HepG2 (cell line): ENCODE results near the gene GRB7. TPM values are rescaled to one million over a fixed set of nuclear protein-coding genes. Genes with fewer than 3 reads are reported as not detected.

Source experiments
- ATAC-seq: fragments of 200-7000 bp; cut with Tn5 transposase; 3 replicates; pipeline ENCODE4 v1.9.1; 2020; ENCODE audit warnings: mild to moderate bottlenecking, moderate library complexity
- BruUV-seq: library from RNA; stranded (reverse); fragments of 400-500 nt; replicated peaks from 2 replicates; lab custom pipeline; 2021; lab: Mats Ljungman, UMichigan
- CTCF ChIA-PET: fragments of 300-600 bp; formaldehyde crosslinking; extraction: SDS; loops from one replicate; lab custom pipeline; 2021; ENCODE audit warnings: low total read pairs, inconsistent platforms, low intra/inter-chr PET ratio; lab: Yijun Ruan, JAX
- POLR2A ChIA-PET: fragments of 350-600 bp; sonication (Branson Sonifier 250); formaldehyde crosslinking; loops from one replicate; lab custom pipeline; 2020; ENCODE audit warnings: antibody characterized with exemption, inconsistent platforms; lab: Yijun Ruan, JAX
- DNase-seq: peaks from one replicate; pipeline ENCODE4 v3.0.0-alpha.2; 2015; ENCODE audit warnings: low spot score
- FAIRE-seq: peaks from 3 replicates; lab custom pipeline; 2011; peaks lifted over from hg19 to GRCh38; lab: Jason Lieb, UNC
- H2AFZ ChIP-seq: one replicate; pipeline ENCODE4 v1.6.1; 2011; ENCODE audit warnings: low read length, inconsistent platforms
- H3K27ac ChIP-seq: fragments of 300-600 bp; 3 replicates; pipeline ENCODE4 v1.8.0; 2011; ENCODE audit warnings: mixed run types, mild to moderate bottlenecking, mixed read lengths, low read length, inconsistent platforms; ENCODE audit not compliant: insufficient read depth; ENCODE audit errors: extremely low read length
- H3K27me3 ChIP-seq, 2 experiments: fragments of 200-600 bp in 1 of 2; 2 replicates in 1 of 2; 3 replicates in 1 of 2; pipeline versions ENCODE4 v1.6.0 to v1.8.0; 2011; ENCODE audit warnings: low read length in 2 of 2, mild to moderate bottlenecking in 2 of 2, moderate library complexity in 2 of 2, inconsistent platforms in 1 of 2; ENCODE audit not compliant: insufficient read depth in 2 of 2, control insufficient read depth in 1 of 2
- H3K36me3 ChIP-seq, 2 experiments: fragments of 200-600 bp in 1 of 2; replicated peaks in 1 of 2; 2 replicates in 1 of 2; 3 replicates in 1 of 2; pipeline versions ENCODE4 v1.5.1 to v1.8.0; 2011; ENCODE audit warnings: low read length in 2 of 2, inconsistent platforms in 1 of 2; ENCODE audit not compliant: insufficient read depth in 2 of 2, control insufficient read depth in 1 of 2
- H3K4me1 ChIP-seq: 2 replicates; pipeline ENCODE4 v1.5.1; 2012; ENCODE audit warnings: low read length, inconsistent platforms; ENCODE audit not compliant: insufficient read depth
- H3K4me2 ChIP-seq: 2 replicates; pipeline ENCODE4 v1.6.0; 2011; ENCODE audit warnings: low read depth, low read length, inconsistent platforms
- H3K4me3 ChIP-seq, 3 experiments: fragments of 200-600 bp in 1 of 3; sonication (generic), shearing (Covaris generic) in 1 of 3; replicated peaks in 1 of 3; 2 replicates each; pipeline ENCODE4 v1.5.1; 2011 to 2016; ENCODE audit warnings: low read length in 3 of 3, inconsistent platforms in 2 of 3, low read depth in 2 of 3, mild to moderate bottlenecking in 2 of 3, control low read depth in 1 of 3, mixed read lengths in 1 of 3; ENCODE audit not compliant: insufficient read depth in 1 of 3
- H3K79me2 ChIP-seq: one replicate; pipeline ENCODE4 v1.6.1; 2011; ENCODE audit warnings: low read length, inconsistent platforms; ENCODE audit not compliant: insufficient read depth
- H3K9ac ChIP-seq: 2 replicates; pipeline ENCODE4 v1.6.0; 2011; ENCODE audit warnings: mild to moderate bottlenecking, low read depth, low read length, inconsistent platforms; ENCODE audit not compliant: insufficient read depth
- H3K9me3 ChIP-seq: 2 replicates; pipeline ENCODE4 v1.5.1; 2012; ENCODE audit warnings: mild to moderate bottlenecking, low read length
- H4K20me1 ChIP-seq: 2 replicates; pipeline ENCODE4 v1.6.0; 2011; ENCODE audit warnings: inconsistent platforms, mild to moderate bottlenecking, low read length, moderate library complexity; ENCODE audit not compliant: insufficient read depth
- AGO2 ChIP-seq: fragments of 200-400 bp; formaldehyde crosslinking; optimal IDR thresholded peaks from 2 replicates; pipeline ENCODE3; 2017; ENCODE audit warnings: mild to moderate bottlenecking, low read depth, low read length, moderate library complexity
- ATF1 ChIP-seq: IDR thresholded peaks from 2 replicates; pipeline ENCODE4 v1.6.1; 2016; ENCODE audit warnings: mild to moderate bottlenecking, control low read depth
- HIVEP1 ChIP-seq: sonication (generic); formaldehyde crosslinking; IDR thresholded peaks from 2 replicates; pipeline ENCODE4 v1.4.0; 2020; ENCODE audit warnings: mild to moderate bottlenecking, missing genetic modification reagents
- MTA1 ChIP-seq: sonication (generic); formaldehyde crosslinking; IDR thresholded peaks from 2 replicates; pipeline ENCODE4 v1.4.0; 2020; ENCODE audit warnings: missing genetic modification reagents, mild to moderate bottlenecking, borderline replicate concordance
- RBFOX2 ChIP-seq: fragments of 200-400 bp; formaldehyde crosslinking; IDR thresholded peaks from 2 replicates; pipeline ENCODE4 v1.6.1; 2017; ENCODE audit warnings: low read depth, mild to moderate bottlenecking, low read length
- ZBTB46 ChIP-seq: sonication (generic); formaldehyde crosslinking; IDR thresholded peaks from 2 replicates; pipeline ENCODE4 v1.4.0; 2020; ENCODE audit warnings: mild to moderate bottlenecking, missing genetic modification reagents, borderline replicate concordance
- ZKSCAN1 ChIP-seq: fragments of 150-350 bp; IDR thresholded peaks from 2 replicates; pipeline ENCODE4 v1.6.1; 2014; ENCODE audit warnings: low read length
- ZMAT5 ChIP-seq: sonication (generic); formaldehyde crosslinking; IDR thresholded peaks from 2 replicates; pipeline ENCODE4 v1.5.0; 2020; ENCODE audit warnings: mild to moderate bottlenecking, low read depth, missing genetic modification reagents, borderline replicate concordance
- WGBS: methylation state at CpG from one replicate; pipeline ENCODE4 v1.1.6; 2017; ENCODE audit warnings: low lambda C conversion rate; 5-methylcytosine and 5-hydroxymethylcytosine counted together
- in situ Hi-C: cut with HindIII; loops from 2 replicates; pipeline ENCODE4 v1.10.0; 2017; ENCODE audit warnings: low pct_unique_long_range_greater_than_20kb; ENCODE audit not compliant: extremely low pct_ligation_motif_present
- intact Hi-C: fragments of 100-400 bp; cut with micrococcal nuclease; formaldehyde crosslinking; loops from one replicate; pipeline ENCODE4 v1.10.0; 2022; ENCODE audit not compliant: unreplicated experiment
- polyA plus RNA-seq, 8 experiments: library from polyadenylated mRNA; depleted of rRNA in 3 of 8; stranded (reverse) in 7 of 8; unstranded in 1 of 8; fragments of >200 nt; fragmentation: Illumina TruSeq in 4 of 8; extraction: Trizol in 4 of 8; gene quantifications; 2 replicates each; pipeline versions ENCODE4 v1.2.1 to v1.2.3, GENCODE V29; 2011 to 2016; ENCODE audit warnings: low read depth in 4 of 8, missing spikeins in 1 of 8, mixed read lengths in 1 of 8; ENCODE audit not compliant: insufficient read depth in 1 of 8
- total RNA-seq, 5 experiments: library from RNA; depleted of rRNA; stranded (reverse); fragments of >200 nt; fragmentation: Illumina TruSeq; extraction: Trizol; gene quantifications; 2 replicates each; pipeline ENCODE4 v1.2.3, GENCODE V29; 2016; ENCODE audit warnings: low read depth in 1 of 5
- TF ChIP-seq, protein P1 (sequence below): sonication (generic); formaldehyde crosslinking; IDR thresholded peaks from 2 replicates; pipeline ENCODE4 v1.9.0; 2021; ENCODE audit warnings: missing genetic modification reagents, mild to moderate bottlenecking, borderline replicate concordance
- TF ChIP-seq, protein P2 (sequence below): sonication (generic); formaldehyde crosslinking; IDR thresholded peaks from 2 replicates; pipeline ENCODE4 v1.4.0; 2020; ENCODE audit warnings: mild to moderate bottlenecking, missing genetic modification reagents

The GRB7 gene
- total and polyA plus RNA-seq, 2 of the 13 experiments (the other 11 are each of a cell fraction or from before 2014, with no cell fraction given), result 60.2 to 77.7 TPM

DNA sequence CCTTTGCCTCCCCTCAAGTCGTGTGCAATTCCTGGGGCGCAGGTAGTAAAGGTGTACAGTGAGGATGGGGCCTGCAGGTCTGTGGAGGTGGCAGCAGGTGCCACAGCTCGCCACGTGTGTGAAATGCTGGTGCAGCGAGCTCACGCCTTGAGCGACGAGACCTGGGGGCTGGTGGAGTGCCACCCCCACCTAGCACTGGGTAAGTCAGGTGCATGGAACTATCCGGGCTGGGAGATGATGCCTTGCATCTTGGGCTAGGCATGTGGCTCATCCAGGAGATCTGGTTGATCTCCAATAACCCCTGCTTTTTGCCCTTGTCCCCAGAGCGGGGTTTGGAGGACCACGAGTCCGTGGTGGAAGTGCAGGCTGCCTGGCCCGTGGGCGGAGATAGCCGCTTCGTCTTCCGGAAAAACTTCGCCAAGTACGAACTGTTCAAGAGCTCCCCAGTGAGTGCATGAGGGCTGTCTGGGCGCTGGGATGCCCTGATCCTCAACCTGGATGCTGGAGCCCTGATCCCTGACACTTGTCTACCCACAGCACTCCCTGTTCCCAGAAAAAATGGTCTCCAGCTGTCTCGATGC lies 5.2 kb downstream of the GRB7 start:
- Histone ChIP-seq H3K4me3 (no peak overlapping the region), H3K4me2 (no peak overlapping the region), H2AFZ (no peak overlapping the region), H3K36me3 (peaks cover 43 to 52% of the 10 kb centered on the region in 2 experiments), H4K20me1 (peaks cover 7% of the 10 kb centered on the region; the same call in 1 of the 2 replicates), H3K79me2 (peaks cover 36% of the 10 kb centered on the region), H3K9ac (no peak overlapping the region), H3K9me3 (no peaks in the 10 kb centered on the region), H3K27me3 (no peaks in the 10 kb centered on the region; a peak in 1 of 5 replicates), H3K4me1 (peaks cover 24% of the 10 kb centered on the region), H3K27ac (no peak overlapping the region)
- WGBS, result 100% methylated on average over 20 of the region's 21 CpGs
- in situ Hi-C loops, result no loop called here
- no peak for FAIRE-seq
- intact Hi-C loops, result no loop called here
- CTCF ChIA-PET, result no interaction called here
- BruUV-seq, result no TSS peak
- POLR2A ChIA-PET, result no interaction called here
- no peak for DNase-seq
- no peak for ATAC-seq
- TF ChIP-seq, protein P1, sequence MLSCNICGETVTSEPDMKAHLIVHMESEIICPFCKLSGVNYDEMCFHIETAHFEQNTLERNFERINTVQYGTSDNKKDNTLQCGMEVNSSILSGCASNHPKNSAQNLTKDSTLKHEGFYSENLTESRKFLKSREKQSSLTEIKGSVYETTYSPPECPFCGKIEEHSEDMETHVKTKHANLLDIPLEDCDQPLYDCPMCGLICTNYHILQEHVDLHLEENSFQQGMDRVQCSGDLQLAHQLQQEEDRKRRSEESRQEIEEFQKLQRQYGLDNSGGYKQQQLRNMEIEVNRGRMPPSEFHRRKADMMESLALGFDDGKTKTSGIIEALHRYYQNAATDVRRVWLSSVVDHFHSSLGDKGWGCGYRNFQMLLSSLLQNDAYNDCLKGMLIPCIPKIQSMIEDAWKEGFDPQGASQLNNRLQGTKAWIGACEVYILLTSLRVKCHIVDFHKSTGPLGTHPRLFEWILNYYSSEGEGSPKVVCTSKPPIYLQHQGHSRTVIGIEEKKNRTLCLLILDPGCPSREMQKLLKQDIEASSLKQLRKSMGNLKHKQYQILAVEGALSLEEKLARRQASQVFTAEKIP, result no peak
- TF ChIP-seq ZMAT5 (CRISPR knock-in tag) (no peak), AGO2 (peak; percentile 61), HIVEP1 (CRISPR knock-in tag) (0 out of 2 replicates have a peak, but pooled peaks have one; percentile 37), RBFOX2 (peak; percentile 54; the same call in 1 of the 2 replicates), ZBTB46 (0 out of 2 replicates have a peak, but pooled peaks have one; percentile 46), ZKSCAN1 (no peak), ATF1 (CRISPR knock-in tag) (no peak), MTA1 (CRISPR knock-in tag) (no peak)
- TF ChIP-seq, protein P2, sequence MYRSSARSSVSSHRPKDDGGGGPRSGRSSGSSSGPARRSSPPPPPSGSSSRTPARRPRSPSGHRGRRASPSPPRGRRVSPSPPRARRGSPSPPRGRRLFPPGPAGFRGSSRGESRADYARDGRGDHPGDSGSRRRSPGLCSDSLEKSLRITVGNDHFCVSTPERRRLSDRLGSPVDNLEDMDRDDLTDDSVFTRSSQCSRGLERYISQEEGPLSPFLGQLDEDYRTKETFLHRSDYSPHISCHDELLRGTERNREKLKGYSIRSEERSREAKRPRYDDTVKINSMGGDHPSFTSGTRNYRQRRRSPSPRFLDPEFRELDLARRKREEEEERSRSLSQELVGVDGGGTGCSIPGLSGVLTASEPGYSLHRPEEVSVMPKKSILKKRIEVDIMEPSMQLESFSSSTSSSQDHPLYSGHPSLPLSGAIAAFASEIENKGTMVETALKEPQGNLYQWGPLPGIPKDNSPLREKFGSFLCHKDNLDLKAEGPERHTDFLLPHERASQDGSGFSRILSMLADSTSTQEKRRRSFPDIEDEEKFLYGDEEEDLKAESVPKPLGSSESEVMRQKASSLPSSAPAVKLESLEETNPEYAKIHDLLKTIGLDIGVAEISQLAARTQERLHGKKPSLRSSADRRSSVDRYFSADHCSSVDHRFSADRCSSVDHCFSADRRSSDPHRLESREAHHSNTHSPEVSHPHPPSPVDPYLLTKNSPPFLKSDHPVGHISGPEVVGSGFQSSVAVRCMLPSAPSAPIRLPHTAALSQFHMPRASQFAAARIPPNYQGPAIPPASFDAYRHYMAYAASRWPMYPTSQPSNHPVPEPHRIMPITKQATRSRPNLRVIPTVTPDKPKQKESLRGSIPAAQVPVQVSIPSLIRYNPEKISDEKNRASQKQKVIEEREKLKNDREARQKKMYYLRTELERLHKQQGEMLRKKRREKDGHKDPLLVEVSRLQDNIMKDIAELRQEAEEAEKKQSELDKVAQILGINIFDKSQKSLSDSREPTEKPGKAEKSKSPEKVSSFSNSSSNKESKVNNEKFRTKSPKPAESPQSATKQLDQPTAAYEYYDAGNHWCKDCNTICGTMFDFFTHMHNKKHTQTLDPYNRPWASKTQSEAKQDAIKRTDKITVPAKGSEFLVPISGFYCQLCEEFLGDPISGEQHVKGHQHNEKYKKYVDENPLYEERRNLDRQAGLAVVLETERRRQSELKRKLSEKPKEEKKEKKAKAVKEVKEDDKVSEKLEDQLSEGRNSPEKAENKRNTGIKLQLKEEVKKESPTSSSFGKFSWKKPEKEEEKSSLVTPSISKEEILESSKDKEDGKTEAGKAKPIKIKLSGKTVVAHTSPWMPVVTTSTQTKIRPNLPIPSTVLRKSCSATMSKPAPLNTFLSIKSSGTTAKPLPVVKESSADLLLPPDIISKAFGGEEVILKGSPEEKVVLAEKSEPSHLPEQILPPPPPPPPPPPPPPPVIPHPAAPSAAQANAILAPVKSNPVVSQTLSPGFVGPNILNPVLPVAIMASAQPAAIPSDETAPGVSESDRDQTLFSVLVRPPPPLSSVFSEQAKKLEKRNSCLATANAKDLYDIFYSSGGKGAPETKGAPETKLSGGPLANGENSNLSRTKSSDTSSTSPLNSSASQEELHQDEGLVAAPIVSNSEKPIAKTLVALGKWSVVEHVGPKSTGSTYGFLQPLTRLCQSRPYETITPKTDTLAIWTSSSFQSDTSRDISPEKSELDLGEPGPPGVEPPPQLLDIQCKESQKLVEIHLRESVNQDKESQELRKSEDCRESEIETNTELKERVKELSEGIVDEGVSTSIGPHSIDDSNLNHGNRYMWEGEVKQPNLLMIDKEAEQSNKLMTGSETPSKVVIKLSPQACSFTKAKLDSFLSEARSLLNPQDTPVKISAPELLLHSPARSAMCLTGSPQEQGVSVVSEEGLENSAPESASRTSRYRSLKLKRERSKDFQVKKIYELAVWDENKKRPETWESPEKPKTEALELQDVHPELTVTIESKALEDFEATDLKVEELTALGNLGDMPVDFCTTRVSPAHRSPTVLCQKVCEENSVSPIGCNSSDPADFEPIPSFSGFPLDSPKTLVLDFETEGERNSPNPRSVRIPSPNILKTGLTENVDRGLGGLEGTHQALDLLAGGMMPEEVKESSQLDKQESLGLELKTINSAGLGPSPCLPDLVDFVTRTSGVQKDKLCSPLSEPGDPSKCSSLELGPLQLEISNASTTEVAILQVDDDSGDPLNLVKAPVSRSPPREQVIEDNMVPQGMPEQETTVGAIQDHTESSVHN (CRISPR knock-in tag), result 0 out of 2 replicates have a peak, but pooled peaks have one; percentile 44
